Measurements from ENCODE around the gene PRKCD. TPM values are rescaled to one million over a fixed set of nuclear protein-coding genes. Genes with fewer than 3 reads are reported as not detected.
"Not testable (repeated sequence)": the region's sequence is repeated elsewhere in the genome, so short reads cannot be mapped to it uniquely, and the experiment has no call there.

The PRKCD gene
- total RNA-seq, 2 donors from 2014 or later, result 93.3 to 94.0 TPM

- no peak for ATAC-seq
- no peak for DNase-seq
- intact Hi-C loops (cut with DNase I, micrococcal nuclease), result no loop called here
Observed at GRCh38 chr3:53137221-53137620, 23.8 kb upstream of the PRKCD start.

DNA sequence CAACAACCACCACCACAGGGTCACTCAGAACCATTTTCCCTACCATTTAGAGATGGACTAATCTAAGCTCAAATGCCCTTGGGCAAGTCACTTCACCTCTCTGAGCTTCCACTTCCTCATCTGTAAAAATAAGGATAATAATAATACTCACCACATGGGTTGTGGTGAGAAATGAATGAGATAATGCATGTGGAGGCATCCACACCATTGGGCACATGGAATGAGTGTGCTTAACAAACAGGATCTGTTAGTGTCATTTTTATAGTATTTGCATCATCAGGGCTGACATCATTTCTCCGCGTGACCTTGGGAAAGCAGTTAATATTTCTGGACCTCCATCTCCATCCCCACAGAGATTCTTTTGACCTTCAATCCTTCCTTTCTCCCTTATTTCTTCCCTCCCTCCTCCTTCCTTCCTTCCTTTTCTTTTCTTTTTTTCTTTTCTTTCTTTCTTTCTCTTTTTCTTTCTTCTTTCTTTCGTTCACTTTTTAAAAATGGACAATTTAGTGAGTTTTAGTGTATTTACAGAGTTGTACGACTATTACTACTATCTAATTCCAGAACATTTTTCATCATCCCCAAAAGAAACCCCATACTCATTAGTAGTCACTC is 23.1 kb upstream of the PRKCD start:
- DNase-seq (no peak), ATAC-seq (no peak)
- intact Hi-C loops (cut with DNase I, micrococcal nuclease), result no loop called here

- DNase-seq (no peak), ATAC-seq (no peak)
- intact Hi-C loops (cut with DNase I, micrococcal nuclease), result no loop called here
Observed at GRCh38 chr3:53139906-53140846, 20.8 kb upstream of the PRKCD start.

GRCh38 chr3:53140847-53141845 is 19.9 kb upstream of the PRKCD start:
- intact Hi-C loops (cut with DNase I, micrococcal nuclease), result no loop called here
- no peak for DNase-seq
- ATAC-seq, result no peak

- DNase-seq (no peak), ATAC-seq (no peak)
- intact Hi-C loops (cut with DNase I, micrococcal nuclease), result no loop called here
Observed at GRCh38 chr3:53142986-53143385, 18.0 kb upstream of the PRKCD start.

DNA sequence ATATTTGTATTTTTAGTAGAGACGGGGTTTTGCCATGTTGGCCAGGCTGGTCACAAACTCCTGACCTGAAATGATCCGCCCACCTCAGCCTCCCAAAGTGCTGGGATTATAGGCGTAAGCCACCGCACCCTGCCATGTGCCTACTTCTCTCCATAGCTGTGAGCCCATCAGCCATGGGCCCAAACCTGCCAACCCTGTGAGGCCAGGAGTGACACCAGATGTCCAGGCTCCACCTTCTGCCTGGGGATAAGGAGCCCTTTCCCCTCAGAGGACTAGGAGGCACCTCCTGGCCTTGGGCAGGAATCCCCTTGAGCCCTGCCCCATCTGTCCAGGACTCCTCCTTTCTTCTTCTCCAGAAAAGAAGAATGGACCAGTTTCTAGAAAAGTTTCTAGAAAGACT is 16.6 kb upstream of the PRKCD start:
- ATAC-seq, result no peak
- DNase-seq, result no peak
- intact Hi-C loops (cut with DNase I, micrococcal nuclease), result no loop called here

GRCh38 chr3:53144862-53145712 is 15.9 kb upstream of the PRKCD start:
- intact Hi-C loops (cut with DNase I, micrococcal nuclease), result no loop called here
- peak; percentile 87 for DNase-seq
- peak; percentile 76 for ATAC-seq

DNA sequence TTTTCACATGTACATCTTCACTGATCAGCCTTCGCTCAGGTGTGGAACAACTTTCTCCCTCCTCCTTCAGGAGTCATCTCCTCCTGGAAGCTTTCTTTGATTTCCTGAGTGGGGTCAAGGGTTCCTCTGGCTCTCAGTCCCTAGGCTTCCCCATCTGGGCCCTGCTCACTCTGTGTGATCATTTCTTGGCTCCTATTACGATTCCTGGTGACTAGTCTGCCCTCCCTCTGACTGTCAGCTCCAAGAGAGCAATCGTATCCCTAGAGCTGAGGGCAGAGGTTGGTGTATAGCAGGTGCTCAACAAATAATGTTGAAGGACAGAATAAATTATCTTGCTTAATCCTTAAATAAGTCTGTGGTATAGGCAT is 15.3 kb upstream of the PRKCD start:
- DNase-seq (no peak), ATAC-seq (peak; percentile 49)
- intact Hi-C loops (cut with DNase I, micrococcal nuclease), result no loop called here

DNA sequence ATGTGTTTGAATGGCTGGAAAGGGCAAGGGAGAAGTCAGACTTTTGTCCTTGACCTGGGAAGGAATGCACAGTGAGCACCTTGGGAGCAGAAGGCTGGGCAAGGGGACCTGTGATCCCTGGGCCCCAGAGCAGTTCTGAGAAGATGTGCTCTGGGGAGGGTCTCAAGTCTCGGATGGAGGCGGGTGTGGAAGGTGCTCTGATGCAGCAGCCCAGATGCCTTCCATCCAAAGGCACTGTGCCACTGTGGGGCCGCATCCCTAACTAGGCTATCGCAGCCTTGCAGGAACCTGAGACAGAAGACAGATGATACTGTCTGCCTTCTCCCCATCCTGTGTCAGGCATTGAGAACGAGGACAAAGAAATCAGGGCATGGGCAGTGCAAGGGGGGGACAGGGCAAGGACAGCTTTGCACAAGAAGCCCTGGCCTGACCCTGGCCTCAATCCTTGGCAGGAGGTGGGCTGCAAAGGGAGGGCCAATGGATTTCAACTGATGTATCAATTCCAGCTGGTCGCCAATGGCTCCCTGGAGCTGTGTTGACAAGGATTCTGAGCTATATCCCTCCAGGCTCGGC is 14.6 kb upstream of the PRKCD start:
- ATAC-seq (no peak), DNase-seq (no peak)
- intact Hi-C loops (cut with DNase I, micrococcal nuclease), result no loop called here

DNA sequence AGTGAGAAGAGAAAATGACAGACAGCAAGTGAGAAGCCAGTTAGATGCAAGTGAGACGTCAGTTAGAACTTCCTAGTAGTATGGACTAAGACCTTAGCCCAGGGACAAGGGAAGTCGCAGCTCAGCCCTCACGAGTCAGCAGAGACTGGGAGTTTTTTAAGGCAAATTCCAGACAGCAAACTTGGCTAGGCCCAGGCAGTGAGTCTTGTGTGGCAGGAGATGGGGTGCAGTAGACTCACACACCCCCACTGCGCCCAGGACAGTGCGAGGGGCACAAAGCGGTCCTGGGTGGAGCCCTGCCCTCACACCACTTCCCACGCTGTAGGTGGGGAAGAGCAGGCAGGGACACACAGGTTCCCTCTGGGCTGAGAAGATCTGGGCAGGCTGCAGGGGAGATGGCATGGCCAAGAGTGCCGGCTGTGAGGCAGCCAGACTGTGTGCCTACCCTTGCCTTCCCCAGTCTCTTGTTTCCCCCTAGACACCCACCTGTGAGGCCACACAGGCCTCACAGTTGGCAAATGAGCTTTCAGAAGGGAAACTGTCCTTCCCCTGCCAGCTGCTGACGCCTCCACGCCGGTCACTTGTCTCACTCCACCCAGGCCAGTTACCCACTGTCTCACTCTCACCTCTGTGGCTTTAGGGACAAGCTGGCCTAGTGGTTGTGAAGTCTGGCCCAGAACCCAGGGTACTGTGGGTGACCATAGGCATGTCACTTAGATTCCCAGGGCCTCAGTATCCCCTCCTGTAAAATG is 13.7 kb upstream of the PRKCD start:
- no peak for ATAC-seq
- DNase-seq, result no peak
- intact Hi-C loops (cut with DNase I, micrococcal nuclease), result no loop called here

- ATAC-seq, result no peak
- intact Hi-C loops (cut with DNase I, micrococcal nuclease), result no loop called here
- DNase-seq, result no peak
Observed at GRCh38 chr3:53147903-53148400, 13.1 kb upstream of the PRKCD start.

GRCh38 chr3:53149006-53149690 is 11.9 kb upstream of the PRKCD start:
- intact Hi-C loops (cut with DNase I, micrococcal nuclease), result no loop called here

GRCh38 chr3:53149699-53150098 is 11.3 kb upstream of the PRKCD start:
- ATAC-seq (no peak), DNase-seq (no peak)
- intact Hi-C loops (cut with DNase I, micrococcal nuclease), result no loop called here

More at GRCh38 chr3:53149006-53149690, 11.9 kb upstream of the PRKCD start:
- ATAC-seq (no peak), DNase-seq (no peak)

DNA sequence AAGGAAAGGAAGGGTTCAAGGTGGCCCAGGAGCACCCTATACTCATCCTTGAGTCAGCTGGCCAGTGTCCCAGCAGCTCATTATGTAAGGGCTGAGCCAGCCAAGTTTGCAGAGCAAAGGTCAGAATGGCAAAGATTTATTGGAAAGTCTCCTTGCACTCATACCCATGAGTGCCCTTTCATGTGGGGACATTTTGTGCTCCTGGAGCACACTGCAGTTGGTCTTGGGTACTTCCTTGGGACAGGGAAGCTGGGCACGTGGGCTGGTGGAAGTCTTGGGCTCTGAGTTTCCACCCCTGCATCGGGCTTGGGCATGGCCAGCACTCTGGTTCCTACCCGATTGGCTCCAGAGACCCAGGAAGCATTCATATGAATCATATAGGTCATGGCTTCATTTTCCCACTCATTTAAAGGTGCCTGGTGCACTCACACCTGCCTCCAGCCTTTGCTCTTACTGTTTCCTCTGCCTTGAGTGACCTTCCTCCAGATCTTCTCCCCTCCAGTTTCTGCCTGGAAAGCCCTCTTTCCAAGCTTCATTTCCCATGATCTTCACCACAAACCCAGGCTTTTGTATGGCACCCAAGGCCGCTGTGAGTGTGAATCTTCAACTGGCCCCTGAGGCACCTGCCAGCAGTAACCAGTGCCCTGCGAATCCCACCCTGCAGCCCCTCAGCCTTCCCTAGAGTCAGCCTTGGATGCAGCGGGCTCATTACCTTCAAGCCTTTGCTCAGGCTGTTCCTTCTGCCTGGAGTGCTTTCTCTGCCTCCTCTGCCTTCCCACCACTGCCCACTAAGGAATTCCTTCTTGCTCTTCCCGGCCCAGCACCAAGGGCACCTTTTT is 10.5 kb upstream of the PRKCD start:
- ATAC-seq, result peak; percentile 69
- intact Hi-C loops (cut with DNase I, micrococcal nuclease), result no loop called here
- DNase-seq, result peak; percentile 80 to 83

- ATAC-seq; DNase-seq; intact Hi-C loops (cut with DNase I, micrococcal nuclease): not testable (repeated sequence)
Observed at GRCh38 chr3:53151086-53151438, 9.9 kb upstream of the PRKCD start.

GRCh38 chr3:53151465-53151864 is 9.5 kb upstream of the PRKCD start:
- intact Hi-C loops (cut with DNase I, micrococcal nuclease), result no loop called here
- no peak for DNase-seq

More at GRCh38 chr3:53151465-53151864, 9.5 kb upstream of the PRKCD start:
- no peak for ATAC-seq

Data from left colon (tissue), 2 donors.